NB4 (cell line): Measurements from ENCODE around the gene IFI30.
A peak's percentile ranks its signal among the peaks of the same experiment; 100 is the strongest.

ENCODE experiments used
- DNase-seq: peaks from one replicate; pipeline ENCODE4 v3.0.0; 2010; ENCODE audit warnings: low read depth
- H3K4me3 ChIP-seq: one replicate; pipeline ENCODE4 v1.5.1; 2011; ENCODE audit warnings: mild to moderate bottlenecking, low read depth, low read length, moderate library complexity
- CTCF ChIP-seq: IDR thresholded peaks from one replicate; pipeline ENCODE4 v1.5.1; 2012; ENCODE audit warnings: low read depth, low read length
- MAX ChIP-seq: IDR thresholded peaks from 2 replicates; pipeline ENCODE4 v1.6.1; 2011; ENCODE audit warnings: low read depth, low read length
- MYC ChIP-seq: IDR thresholded peaks from 2 replicates; pipeline ENCODE4 v1.6.1; 2011; ENCODE audit warnings: low read depth, low read length
- POLR2A ChIP-seq: IDR thresholded peaks from 2 replicates; pipeline ENCODE4 v1.6.1; 2011; ENCODE audit warnings: mild to moderate bottlenecking; ENCODE audit not compliant: insufficient read length; ENCODE audit errors: extremely low read depth

The IFI30 gene

GRCh38 chr19:18179957-18180356 is 6.3 kb downstream of the IFI30 start:
- no peak overlapping the region for H3K4me3 ChIP-seq
- DNase-seq: no peak
- TF ChIP-seq POLR2A (no peak), MYC (no peak), MAX (no peak), CTCF (no peak)

GRCh38 chr19:18183529-18183928 is 9.9 kb downstream of the IFI30 start:
- no peak for TF ChIP-seq CTCF
- no peak for TF ChIP-seq POLR2A
- TF ChIP-seq MYC: no peak
- no peak for TF ChIP-seq MAX
- H3K4me3 ChIP-seq: no peak overlapping the region
- DNase-seq: no peak

- no peak overlapping the region for H3K4me3 ChIP-seq
- TF ChIP-seq MAX: no peak
- TF ChIP-seq POLR2A: no peak
- TF ChIP-seq CTCF: no peak
- TF ChIP-seq MYC: no peak
- DNase-seq: no peak
Observed at GRCh38 chr19:18185538-18185937, 11.9 kb downstream of the IFI30 start.

GRCh38 chr19:18190278-18190677 is 16.7 kb downstream of the IFI30 start:
- TF ChIP-seq CTCF: no peak
- no peak for TF ChIP-seq MYC
- no peak for TF ChIP-seq MAX
- TF ChIP-seq POLR2A: no peak
- H3K4me3 ChIP-seq: no peak overlapping the region
- DNase-seq: no peak

GRCh38 chr19:18191640-18192062 is 18.0 kb downstream of the IFI30 start:
- TF ChIP-seq MAX: no peak
- no peak for TF ChIP-seq MYC
- no peak for TF ChIP-seq POLR2A
- no peak for TF ChIP-seq CTCF
- H3K4me3 ChIP-seq: peak overlapping the region; percentile 63
- no peak for DNase-seq
